GM18507 (cell line): ENCODE data around the gene SLC45A1.

Experiments used
- DNase-seq: peaks from one replicate; pipeline ENCODE4 v3.0.0; 2011; ENCODE audit warnings: low read depth; ENCODE audit not compliant: insufficient read length; ENCODE audit errors: extremely low spot score
- FAIRE-seq: peaks from 2 replicates; lab custom pipeline; 2011; peaks lifted over from hg19 to GRCh38; lab: Jason Lieb, UNC

The SLC45A1 gene

DNA sequence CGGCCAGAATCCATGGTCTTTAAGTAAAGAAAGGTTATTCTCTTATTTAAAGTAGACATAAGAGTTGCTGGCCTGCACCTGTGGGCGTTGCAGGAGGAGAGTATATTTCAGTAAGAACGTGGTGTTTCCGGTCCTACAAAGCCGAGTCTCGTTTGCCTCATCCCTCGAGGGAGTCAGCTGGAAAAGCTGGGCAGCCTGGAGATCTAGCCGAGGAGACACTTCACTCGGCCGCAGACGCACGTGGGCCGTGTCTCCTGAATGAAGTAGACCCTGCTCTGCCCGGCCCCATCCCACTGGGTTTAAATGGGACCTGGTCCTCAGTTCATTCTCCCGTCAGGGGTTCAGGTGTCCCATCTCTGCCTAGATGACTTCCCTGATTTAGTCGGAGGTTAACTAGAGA lies 14.9 kb downstream of the SLC45A1 start:
- no peak for FAIRE-seq
- no peak for DNase-seq

DNA sequence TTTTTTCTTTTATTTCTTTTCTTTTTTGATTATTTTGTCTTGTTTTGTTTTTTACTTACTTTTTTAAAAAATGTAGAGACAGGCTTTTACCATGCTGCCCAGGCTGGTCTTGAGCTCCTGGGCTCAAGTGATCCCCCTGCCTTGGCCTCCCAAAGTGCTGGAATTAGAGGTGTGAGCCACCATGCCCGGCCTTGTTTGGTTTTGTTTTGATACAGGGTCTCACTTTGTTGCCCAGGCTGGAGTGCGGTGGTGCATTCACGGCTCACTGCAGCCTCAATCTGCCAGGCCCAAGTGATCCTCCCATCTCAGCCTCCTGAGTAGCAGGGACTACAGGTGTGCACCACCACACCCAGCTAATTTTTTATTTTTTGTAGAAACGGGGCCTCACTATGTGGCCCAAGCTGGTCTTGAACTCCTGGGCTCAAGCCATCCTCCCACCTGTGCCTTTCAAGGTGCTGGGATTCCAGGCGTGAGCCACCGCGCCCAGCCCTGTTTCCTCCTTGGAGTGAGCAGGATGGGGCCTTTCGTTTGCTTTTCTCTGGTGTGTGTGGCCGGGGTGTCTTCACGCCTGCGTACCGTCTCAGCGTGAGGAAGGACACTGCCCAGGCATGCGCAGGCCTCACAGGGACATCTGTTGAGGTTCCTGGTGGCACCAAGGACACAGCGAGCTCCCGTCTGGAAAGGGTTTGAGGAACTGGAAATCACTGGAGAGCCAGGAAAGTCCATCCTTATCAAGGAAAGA lies 15.5 kb downstream of the SLC45A1 start:
- FAIRE-seq (no peak), DNase-seq (no peak)

DNA sequence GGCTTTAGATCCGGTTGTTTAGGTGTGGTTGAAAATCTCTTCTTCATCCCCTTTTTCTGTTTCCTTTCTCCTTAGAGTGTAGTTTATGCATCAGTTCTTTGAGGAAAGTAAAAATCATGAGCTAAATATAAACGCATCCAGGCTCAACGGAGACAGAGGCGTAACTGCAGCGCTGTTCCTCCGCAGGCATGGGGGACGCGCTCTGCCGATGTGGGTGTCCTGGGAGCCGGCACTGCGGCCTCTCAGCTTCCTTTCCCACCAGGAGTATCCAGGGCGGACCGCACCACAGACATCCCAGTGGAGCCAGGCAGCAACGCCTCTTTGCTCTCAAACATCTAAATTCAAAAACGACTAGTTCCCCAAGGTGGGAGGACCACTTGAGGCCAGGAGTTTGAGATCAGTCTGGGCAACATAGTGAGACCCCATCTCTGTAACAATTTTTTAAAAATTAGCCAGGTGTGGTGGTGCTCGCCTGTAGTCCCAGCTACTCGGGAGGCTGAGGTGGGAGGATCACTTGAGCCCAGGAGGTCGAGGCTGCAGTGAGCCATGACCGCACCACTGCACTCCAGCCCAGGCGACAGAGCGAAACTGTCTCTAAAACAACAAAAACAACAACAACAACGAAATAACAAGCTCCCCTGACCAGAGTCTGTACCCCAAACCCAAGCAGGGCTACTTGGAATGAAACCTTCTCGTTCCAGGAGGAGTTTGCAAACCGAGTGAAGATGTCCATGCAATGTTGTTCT lies 16.4 kb downstream of the SLC45A1 start:
- FAIRE-seq (no peak), DNase-seq (no peak)

DNA sequence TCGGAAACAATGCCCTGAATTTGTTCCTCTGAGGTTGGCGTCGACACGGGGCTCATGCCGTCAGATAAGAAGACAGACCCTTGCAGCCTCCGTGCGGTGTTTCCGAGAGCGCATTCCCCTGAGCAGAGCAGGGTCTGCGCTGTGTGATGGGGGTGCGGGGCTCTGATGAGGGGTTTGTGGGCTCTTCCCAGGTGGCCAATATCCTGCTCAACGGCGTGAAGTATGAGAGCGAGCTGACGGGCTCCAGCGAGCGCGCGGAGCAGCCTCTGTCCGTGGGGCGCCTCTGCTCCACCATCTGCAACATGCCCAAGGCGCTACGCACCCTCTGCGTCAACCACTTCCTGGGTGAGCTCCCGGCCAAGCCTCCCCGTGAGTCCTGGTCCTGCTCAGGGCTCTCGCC lies 17.3 kb downstream of the SLC45A1 start:
- FAIRE-seq (no peak), DNase-seq (no peak)

DNA sequence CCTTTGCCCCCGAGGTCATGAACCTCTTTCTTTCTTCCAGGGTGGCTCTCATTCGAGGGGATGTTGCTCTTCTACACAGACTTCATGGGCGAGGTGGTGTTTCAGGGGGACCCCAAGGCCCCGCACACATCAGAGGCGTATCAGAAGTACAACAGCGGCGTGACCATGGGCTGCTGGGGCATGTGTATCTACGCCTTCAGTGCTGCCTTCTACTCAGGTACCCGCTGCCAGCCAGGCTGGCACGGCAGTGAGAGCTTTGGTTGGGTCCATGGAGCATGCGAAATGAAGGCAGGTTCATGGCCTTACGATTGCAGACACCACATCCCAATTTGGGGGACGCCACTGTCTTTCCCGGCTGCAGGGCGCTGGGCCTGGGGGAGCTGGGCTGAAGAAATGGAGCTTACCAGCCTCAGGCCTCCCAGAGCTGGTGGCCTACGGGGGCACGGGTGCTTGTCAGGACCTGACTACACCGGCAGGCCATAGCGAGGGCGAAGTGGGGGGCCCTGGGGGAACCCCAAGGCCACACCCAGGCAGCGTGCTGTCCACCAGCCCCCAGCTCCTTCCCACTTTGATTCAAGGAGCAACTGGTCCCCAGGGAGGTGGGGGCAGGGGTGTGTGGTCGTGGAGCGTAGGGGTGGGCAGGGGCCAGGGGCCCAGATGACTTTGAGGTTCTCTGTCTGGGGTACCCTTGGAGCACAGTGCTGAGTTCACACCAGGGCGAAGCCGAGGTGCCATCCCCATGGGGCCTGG lies 20.0 kb downstream of the SLC45A1 start:
- FAIRE-seq (no peak), DNase-seq (no peak)

DNA sequence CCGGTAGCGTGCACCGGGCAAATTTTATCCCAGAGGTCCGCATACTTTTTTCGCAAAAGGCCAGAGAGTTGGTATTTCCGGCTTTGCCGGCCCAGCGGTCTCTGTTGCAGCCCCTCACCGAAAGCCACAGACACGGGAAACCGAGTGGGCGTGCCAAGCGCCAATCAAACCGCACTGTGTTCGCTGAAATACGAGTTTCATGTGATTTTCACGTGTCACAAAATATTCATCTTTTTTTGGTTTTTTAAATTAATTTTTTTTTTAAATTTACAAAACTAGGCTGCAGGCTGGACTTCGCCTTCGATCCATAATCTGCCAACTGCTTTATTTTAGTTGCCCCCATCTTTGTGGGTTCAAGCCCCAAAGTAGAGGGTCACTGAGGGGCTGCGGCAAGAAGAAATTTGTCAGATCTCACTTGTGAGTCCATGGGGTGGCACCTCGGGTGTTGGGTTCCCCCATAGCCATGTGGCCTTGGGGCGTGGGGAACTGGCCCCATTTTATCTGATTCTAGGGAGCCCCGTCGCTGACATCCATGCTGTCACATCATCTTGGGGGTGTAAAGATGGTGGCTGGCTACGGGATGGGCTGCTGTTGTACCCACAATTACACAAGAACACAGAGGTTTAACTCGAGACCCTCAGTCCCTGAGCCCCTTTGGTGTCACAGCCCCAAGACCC lies 20.8 kb downstream of the SLC45A1 start:
- DNase-seq (no peak), FAIRE-seq (no peak)

DNA sequence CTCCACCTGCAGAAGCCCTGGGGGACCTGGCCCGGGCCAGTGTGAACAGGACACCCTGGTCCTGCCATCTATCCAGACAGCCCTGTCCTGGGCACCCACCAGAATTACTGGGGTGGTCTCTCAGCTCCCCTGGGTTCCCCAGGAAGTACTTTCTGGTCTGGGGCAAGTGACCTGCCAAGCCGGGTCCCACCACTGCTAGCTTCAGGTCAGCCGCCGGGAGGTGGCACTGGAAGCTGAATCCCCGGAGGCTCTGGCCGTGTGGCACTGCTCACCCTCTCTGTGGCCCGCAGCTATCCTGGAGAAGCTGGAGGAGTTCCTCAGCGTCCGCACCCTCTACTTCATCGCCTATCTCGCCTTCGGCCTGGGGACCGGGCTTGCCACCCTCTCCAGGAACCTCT lies 21.3 kb downstream of the SLC45A1 start:
- DNase-seq (no peak), FAIRE-seq (no peak)

DNA sequence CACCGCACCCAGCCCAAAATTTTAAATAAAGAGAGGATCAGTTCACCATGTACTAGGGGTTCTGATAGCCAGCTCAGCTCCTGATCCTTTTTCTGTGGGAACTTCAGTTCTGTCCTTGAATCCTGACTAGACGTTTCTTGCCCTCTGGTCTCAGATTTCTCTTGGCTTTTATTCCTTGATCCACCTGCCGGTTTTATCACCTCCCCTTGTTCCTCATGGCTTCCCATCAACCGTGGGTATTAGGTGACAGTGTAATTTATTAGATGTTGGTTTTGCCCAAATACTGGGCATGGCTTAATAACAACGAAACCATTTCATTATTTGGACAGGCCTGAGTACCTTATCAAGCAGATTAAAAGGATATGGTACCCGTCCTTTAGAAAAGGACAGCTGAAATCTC lies 22.5 kb downstream of the SLC45A1 start:
- FAIRE-seq: no peak
- no peak for DNase-seq

DNA sequence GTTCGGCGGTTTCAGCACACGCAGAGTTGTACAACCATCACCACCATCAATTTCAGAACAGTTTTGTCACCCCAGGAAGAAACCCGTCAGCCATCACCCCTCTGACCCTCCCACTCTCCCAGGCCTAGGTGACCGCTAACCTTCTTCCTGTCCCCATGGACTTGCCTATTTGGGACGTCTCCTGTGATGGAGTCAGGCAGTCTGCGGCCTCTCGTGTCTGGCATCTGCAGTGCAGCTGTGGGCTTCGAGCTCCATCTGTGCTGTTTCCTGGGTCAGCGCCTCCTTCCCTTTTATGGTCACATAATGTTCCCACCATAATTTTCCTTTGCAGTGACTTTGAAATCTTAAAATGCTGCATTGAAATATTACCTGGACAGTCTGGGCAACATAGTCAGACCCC lies 24.4 kb downstream of the SLC45A1 start:
- FAIRE-seq (no peak), DNase-seq (no peak)

DNA sequence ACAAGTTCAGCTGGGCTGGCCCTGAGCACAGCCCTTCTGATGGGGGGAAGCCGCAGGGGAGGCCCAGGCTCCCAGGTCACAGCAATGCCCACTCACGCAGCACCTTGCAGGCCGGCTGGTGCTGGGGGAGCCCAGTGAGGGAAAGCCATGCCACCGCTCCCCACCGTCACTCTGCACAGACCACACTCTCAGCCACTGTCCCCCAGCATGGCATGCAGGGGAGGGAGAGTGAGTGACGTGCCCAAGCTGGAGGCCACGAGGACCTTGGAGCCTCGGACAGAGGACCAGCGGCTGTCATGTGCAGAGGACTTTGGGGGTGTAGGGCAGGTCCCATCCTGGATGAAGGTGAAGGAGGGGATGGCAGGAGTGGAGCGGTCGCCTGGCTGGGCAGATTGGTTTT lies 25.1 kb downstream of the SLC45A1 start:
- FAIRE-seq (no peak), DNase-seq (no peak)

DNA sequence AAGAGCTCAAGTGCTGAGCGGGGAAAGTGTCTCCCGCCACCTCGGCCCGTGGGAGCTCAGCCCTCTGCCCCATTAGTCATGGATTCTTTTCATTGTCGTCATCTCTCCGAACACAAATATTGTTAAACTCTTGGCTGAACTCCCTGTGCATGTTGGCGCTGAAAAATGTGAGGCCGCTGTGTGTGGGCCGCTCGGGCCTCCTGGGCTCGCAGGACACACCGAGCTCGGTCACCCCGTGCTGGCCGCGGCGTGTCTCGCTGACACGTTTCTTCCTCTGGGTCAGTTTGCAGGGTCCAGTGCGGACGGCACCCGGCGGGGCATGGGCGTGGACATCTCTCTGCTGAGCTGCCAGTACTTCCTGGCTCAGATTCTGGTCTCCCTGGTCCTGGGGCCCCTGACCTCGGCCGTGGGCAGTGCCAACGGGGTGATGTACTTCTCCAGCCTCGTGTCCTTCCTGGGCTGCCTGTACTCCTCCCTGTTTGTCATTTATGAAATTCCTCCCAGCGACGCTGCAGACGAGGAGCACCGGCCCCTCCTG lies 25.6 kb downstream of the SLC45A1 start:
- FAIRE-seq: no peak

DNA sequence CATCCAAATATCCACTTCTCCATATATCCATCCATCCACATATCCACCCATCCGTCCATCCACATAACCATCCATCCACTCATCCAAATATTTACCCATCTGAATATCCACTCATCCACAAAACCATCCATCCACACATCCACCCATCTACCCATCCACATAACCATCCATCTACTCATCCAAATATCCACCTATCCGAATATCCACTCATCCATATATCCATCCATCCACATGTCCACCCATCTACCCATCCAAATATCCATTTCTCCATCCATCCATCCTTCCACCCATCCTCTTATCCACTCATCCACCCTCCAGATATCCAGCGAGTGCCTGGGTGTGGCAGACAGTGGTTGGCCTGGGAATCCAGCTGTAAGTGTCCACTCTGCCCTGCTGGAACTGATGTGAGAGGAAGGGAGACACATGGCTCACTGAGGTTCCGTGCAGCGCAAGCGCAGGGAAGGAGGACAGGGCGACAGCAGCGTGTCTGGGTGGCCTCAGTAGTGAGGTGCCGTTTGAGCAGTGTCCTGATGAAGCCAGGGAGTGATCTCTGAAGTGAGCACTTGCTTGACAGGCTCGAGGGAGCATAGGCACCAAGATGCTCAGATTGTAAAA lies 27.1 kb downstream of the SLC45A1 start:
- DNase-seq (no peak), FAIRE-seq (no peak)

More for the DNA sequence above, 25.6 kb downstream of the SLC45A1 start:
- DNase-seq: no peak

DNA sequence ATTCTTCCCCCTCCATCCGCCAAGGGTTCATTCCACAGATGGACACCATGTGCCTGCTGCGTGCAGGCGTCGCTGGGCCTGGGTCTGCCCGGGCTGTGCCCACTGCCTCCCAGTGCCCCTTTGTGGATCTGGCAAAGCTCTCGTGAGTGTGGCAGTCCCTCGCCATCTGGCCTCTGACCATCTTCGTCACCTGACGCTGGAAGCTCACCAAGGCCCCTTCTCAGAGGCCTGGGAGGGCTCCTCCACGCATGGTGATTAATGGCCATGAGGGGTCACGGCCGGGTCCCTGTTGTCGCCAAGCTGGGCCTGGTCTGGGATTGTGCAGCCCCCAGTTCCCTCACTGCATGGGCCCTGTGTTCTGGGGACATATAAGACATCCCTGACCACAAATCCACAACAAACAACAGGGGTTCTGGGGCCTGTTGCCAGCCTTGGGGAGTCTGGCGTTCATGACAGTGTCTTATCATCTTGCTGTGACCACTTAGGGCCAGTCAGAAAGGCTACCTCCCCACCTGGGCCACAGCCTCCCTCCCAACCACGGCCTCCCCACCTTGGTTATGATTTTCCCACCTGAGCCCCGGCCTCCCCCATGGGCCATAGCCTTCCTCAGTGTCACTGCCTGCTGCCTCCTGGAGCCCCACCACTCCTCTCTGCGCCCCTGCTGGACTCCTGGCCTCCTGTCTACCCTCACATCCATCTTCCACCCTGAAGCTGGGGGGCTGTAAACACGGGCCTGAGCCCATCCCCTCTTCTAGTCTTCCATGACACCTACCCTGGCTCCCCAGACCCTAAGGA lies 27.9 kb downstream of the SLC45A1 start:
- FAIRE-seq (no peak), DNase-seq (no peak)

DNA sequence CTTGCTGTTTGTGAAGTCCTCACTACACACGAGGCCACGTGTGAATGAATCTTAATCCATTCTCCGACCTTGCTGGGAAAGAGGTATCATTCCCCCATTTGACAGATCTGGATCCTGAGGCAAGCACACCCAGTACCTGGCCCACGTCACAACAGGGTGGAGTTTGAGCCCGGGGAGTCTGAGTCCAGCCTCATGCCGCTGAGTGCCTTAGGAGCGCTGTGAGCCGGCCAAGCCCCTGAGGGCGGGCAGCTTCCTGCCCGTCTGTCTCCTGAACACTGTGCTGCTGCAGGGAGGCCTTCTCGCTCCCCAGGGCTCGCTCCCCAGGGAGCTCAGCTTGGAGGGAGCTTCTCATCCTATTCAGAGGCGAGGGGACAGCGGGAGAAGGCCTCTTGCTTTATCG lies 29.7 kb downstream of the SLC45A1 start:
- FAIRE-seq (no peak), DNase-seq (no peak)

DNA sequence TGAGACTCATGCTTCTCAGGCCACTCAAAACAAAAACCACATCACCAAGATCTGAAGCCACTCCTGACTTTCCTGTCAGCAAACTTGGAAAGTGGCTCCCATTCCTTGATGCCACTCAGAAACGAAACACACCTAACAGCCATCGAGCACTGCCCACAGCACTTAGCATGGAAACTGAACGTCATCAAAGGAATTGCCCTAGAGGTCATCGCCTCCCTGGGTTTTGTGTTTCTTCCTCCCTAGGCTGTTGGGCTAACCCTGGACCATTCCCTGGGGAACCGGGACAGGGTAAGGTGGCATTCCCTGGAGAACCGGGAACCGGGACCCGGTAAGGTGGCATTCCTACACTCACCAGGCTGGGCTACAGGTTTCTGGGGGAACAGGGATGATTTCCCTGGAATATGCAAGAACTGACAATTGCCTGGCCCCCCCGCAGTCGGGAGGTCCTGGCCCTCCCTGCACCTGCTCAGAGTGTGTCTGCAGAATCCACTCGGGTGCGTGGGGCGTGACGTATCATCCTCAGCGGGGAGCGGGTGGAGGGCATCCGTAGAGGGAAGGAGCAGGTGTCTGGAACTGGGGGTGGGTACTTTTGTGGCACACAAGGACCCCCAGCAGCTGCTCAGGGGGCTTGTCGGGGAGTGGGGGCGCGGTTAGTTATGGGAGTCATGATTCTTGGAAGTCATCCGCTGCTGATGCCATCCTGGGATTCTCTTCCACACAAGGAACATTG lies 30.3 kb downstream of the SLC45A1 start:
- DNase-seq: no peak
- FAIRE-seq: no peak

DNA sequence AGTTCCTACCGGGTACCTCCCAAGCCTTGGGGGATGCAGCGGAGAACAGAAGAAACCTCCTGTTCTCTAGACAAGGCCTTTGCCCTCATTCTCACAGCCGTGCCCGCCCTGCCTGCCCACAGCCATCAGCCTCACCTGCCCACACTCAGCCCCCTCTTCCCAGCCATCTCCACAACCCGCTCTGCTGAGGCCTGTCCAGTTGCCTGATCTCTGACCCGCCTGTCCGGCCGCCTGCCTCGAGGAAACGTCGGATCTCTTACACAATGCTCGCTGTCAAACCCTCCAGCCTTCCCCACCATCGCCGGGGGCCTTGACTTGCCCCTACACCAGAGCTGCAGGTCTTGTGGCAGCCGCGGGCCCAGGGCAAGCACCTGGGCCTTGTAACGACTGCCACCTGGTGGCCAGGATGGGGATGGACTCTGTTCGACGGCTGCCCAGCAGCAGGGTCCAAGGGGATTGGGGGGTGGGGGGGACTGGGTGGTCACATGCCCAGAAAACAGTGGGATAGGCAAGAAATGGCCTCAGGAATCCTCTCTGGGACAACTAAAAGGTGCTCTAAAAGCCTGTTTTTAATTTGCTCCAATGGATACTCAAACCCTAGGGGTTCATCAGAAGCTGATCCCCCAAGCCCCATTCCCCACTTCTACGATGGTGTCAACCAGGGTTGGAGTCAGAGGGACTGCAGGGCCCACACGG lies 31.0 kb downstream of the SLC45A1 start:
- DNase-seq: peak; percentile 73
- peak; percentile 79 for FAIRE-seq

DNA sequence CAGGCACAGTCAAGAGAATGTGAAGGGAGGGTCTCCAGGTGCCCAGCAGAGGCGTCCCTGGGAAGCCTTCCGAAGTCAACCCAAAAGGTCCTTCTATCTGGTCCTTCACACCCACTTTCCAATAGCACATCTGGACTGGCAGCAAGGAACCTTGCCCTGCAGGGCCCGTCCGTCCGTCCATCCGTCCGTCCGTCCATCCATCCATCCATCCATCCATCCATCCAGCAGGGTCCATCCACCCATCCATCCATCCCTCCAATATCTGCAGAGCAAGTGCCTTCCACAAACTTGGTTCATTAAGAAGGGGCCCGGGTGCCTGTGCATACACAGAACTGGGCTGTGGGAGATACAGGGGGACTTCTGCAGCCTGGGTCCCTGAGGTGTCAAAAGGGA lies 31.6 kb downstream of the SLC45A1 start:
- DNase-seq (no peak), FAIRE-seq (no peak)
